Esophagus mucosa (tissue), 1 donor: ENCODE measurements around the gene SAP30L. TPM values are rescaled to one million over a fixed set of nuclear protein-coding genes. Genes with fewer than 3 reads are reported as not detected.

Experiments
- ATAC-seq: fragments of 200-7000 bp; cut with Tn5 transposase; one replicate; pipeline ENCODE4 v1.9.1; 2020
- total RNA-seq: library from RNA; stranded (reverse); gene quantifications from one replicate; pipeline ENCODE4 v1.2.4, GENCODE V29; 2023
- donor health status: DM: yes; HTN: yes; CAD: no.

SAP30L gene
- total RNA-seq, 1 donor from 2014 or later, result 19.4 TPM

GRCh38 chr5:154481584-154482381 is 36.0 kb downstream of the SAP30L start:
- no peak for ATAC-seq

- no peak for ATAC-seq
Measured at GRCh38 chr5:154482528-154483449, 37.0 kb downstream of the SAP30L start.

GRCh38 chr5:154483654-154484392 is 38.0 kb downstream of the SAP30L start:
- ATAC-seq, result no peak

GRCh38 chr5:154484393-154485095 is 38.7 kb downstream of the SAP30L start:
- ATAC-seq, result no peak

- ATAC-seq, result no peak
Measured at GRCh38 chr5:154485096-154485491, 39.3 kb downstream of the SAP30L start.

GRCh38 chr5:154485850-154486426 is 40.1 kb downstream of the SAP30L start:
- no peak for ATAC-seq

- ATAC-seq, result no peak
Measured at GRCh38 chr5:154486427-154486866, 40.6 kb downstream of the SAP30L start.

- ATAC-seq, result no peak
Measured at GRCh38 chr5:154487541-154487940, 41.7 kb downstream of the SAP30L start.

GRCh38 chr5:154491941-154492340 is 46.1 kb downstream of the SAP30L start:
- ATAC-seq, result no peak

- no peak for ATAC-seq
Measured at GRCh38 chr5:154493274-154493673, 47.5 kb downstream of the SAP30L start.

GRCh38 chr5:154494036-154494435 is 48.2 kb downstream of the SAP30L start:
- ATAC-seq, result no peak

GRCh38 chr5:154498591-154498990 is 52.8 kb downstream of the SAP30L start:
- ATAC-seq, result no peak

- no peak for ATAC-seq
Measured at GRCh38 chr5:154498994-154499393, 53.2 kb downstream of the SAP30L start.

GRCh38 chr5:154501566-154501965 is 55.8 kb downstream of the SAP30L start:
- no peak for ATAC-seq

- ATAC-seq, result no peak
Measured at GRCh38 chr5:154502180-154502579, 56.4 kb downstream of the SAP30L start.

GRCh38 chr5:154503698-154504039 is 57.9 kb downstream of the SAP30L start:
- no peak for ATAC-seq

GRCh38 chr5:154505567-154505966 is 59.8 kb downstream of the SAP30L start:
- no peak for ATAC-seq

GRCh38 chr5:154506049-154506715 is 60.4 kb downstream of the SAP30L start:
- ATAC-seq, result no peak

- no peak for ATAC-seq
Measured at GRCh38 chr5:154506716-154507080, 60.9 kb downstream of the SAP30L start.

- no peak for ATAC-seq
Measured at GRCh38 chr5:154508114-154508513, 62.3 kb downstream of the SAP30L start.

GRCh38 chr5:154509784-154510555 is 64.2 kb downstream of the SAP30L start:
- ATAC-seq, result no peak
